GM21737 (cell line): ENCODE results near the gene SPAG9.

Experiments
- ATAC-seq: cut with Tn5 transposase; IDR thresholded peaks from one replicate; pipeline ENCODE4 v1.9.1; 2021; ENCODE audit warnings: mild to moderate bottlenecking, moderate library complexity; ENCODE audit not compliant: unreplicated experiment

Gene SPAG9

DNA sequence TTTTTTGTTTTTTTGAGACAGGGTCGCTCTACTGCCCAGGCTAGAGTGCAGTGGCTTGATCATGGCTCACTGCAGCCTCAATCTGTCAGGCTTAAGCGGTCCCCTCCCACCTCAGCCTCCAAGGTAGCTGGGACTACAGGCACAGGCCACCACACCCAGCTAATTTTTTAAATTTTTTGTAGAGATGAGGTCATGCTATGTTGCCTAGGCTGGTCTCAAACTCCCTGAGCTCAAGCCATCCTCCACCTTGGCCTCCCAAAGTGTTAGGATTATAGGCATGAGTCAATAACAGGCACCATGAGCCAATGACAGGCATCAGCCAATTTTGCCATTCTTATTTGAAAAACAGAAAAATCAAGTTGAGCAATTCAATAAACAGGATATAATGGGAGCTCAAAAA, 125.0 kb downstream of the SPAG9 start:
- no peak for ATAC-seq

- no peak for ATAC-seq
Measured at GRCh38 chr17:50993544-50993943, 127.1 kb downstream of the SPAG9 start.

GRCh38 chr17:50989149-50989548, 131.5 kb downstream of the SPAG9 start:
- ATAC-seq = no peak

DNA sequence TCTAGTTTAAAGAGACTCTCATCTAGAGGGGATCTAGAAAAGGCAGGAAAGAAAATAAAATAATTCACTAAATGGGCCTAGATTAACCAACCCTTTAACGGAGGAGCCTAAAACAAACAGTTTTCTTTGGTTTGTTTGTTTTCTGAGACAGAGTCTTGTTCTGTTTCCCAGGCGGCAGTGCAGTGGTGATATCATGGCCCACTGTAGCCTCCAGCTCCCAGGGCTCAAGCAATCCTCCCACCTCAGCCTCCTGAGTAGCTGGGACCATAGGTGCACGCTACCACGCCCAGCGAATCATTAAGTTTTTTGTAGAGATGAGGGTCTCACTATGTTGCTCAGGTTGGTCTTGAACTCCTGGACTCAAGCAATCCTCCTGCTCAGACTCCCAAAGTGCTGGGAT, 132.2 kb downstream of the SPAG9 start:
- no peak for ATAC-seq

DNA sequence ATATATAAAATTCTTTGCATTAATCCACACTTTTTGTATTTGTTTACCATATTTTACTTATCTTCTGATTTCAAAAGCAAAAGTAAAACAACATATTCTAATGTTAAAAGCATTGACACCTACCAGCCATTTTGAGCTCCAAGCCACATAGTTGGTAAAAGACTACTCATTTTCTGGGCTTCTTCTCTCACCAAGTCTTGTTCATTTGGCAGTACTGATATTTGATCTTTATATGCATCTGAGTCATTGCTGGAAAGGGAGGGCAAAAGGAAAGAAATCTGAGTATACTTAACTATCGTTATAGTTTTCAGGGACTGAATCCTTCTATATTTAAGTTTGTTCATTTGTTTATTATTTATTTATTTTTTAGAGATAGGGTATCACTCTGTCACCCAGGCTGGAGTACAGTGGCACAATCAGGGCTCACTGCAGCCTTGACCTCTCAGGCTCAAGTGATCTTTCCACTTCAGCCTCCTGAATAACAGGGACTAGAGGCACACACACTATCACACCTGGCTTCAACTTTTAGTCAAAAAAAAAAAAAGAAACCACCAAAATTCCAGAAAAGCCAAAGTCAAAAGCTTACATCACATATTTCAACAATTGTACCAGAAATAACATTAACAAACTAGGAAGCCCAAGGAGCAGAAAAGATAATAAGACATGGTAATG, 133.5 kb downstream of the SPAG9 start:
- ATAC-seq = no peak

- ATAC-seq = no peak
Measured at GRCh38 chr17:50981279-50981678, 139.4 kb downstream of the SPAG9 start.

GRCh38 chr17:50979524-50979927, 141.1 kb downstream of the SPAG9 start:
- no peak for ATAC-seq

DNA sequence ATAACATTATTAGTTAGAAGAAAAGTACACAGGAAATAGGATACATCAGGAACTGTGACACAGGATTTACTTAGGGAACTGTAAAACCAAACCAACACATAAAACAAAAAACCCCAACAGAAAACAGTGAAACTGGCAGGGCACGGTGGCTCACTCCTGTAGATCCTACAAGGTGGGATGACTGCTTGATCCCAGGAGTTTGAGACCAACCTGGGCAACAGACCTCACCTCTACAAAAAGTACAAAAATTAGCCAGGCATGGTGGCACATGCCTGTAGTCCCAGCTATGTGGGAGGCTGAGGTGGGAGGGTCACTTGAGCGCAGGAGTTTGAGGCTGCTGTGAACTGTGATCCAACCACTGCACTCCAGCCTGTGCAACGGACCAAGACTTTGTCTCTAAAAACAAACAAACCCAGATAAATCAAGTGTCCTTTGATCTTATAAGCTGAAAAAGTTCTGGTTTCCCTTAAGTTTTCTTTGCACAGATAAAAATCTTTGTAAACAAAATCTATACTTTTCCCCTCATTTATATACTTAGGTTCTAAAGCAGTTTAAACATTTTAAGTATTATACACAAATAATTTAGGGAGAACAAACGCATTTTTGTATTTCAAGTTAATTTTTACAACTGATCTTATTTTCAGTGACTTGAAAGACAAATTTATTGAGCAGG, 143.0 kb downstream of the SPAG9 start:
- ATAC-seq = no peak

GRCh38 chr17:50976951-50977472, 143.7 kb downstream of the SPAG9 start:
- no peak for ATAC-seq

GRCh38 chr17:50973557-50974494, 146.8 kb downstream of the SPAG9 start:
- ATAC-seq = no peak

DNA sequence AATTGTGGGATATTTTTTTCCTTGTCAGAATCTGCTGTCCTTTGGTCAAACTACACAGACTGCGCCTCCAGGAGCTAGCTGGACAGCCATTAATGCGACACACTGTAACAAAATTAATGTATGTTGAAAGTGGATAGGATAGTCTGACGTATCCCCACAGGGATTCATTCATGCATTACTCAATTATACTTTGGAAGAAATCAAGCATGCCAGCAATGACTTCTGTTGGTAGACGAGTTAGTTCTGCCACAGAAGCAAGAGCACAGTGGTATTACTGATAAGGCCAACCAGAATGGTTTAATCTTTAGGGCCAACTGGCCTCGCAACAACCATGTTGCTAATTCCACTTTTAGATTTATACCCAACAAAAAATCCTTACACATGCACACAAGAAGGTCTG, 148.1 kb downstream of the SPAG9 start:
- no peak for ATAC-seq

DNA sequence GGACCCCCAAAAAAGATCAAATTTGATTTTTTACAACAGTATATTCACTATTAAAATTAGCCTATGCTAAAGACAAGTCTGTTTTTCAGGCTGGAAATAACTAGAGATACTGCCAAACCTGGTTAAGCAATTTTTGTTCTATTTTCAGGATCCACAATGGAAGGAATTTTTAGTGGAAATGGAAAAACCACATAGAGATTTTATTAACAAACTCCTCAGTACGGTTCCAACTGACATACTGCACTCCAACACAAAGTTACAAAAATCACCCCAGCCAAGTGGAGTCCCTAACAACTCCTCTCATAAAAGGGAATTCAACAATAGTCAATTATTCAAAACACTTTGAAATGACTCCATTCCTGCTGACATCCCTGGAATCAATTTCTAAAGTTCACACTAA, 152.9 kb downstream of the SPAG9 start:
- ATAC-seq = no peak

DNA sequence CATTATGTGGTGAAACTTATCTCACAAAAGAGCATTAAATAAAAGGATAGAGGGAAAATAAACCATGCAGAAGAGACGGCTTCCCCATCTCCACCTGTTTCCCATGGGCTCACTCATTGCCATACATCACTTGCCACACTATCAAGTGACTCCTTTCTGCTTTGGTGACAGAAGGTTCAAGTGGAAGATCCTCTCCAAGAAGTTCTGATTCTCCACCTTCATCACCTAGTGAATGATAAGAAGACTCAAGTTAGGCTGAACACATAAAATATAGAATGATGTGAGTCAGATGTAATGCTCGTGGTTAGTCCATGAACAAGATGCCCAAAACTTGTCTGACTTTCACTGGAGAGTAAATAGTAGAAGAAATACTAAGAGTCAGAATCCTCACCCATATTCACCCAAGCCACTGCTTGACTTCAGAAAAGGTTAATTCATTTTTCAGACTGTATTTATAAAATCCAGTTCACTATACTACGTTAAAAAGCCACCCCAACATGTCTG, 154.5 kb downstream of the SPAG9 start:
- no peak for ATAC-seq

- ATAC-seq = no peak
Measured at GRCh38 chr17:50963139-50963538, 157.5 kb downstream of the SPAG9 start.

DNA sequence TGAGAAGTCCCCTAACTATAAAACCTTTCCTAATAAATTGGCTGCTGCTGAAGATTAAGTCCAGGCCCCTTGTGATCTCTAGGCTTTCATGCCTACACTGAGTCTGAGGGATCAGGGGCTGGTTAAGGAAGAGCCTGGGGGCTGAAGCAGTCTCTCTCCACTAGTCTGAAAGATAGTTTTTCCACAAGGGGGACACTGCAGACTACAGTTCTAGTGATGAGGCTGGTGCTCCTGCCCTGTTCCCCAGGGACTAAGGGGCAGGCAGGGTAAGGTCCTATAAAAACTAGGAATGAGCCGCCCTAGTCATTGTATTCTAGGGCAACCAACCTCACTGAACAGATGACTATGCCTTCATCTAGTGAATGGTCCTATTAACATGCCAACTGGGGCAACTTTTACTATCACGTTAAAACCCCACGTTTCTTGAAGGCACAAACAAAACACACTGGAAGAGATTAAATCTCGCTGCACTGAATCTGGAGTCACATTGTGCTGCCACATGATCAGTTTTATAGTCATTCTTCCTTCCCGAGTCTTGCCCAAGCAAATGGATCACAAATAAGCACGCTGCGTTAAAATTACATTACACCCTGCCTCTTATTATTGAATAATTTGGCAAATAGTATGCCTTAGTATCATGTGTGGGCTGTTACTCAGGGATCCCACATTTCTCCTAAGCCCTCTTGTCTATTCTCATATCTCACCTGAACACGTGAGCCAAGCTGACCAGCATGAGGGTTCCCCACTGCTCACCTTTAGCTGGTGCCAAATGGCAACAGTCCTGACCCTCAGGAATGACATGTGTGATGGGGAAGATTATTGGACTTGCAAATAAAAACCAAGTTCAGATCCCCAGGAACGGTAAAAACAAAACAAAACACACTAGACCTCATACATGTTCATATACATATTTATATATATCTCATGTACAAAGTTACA, 159.1 kb downstream of the SPAG9 start:
- ATAC-seq = no peak

- no peak for ATAC-seq
Measured at GRCh38 chr17:50959341-50959740, 161.3 kb downstream of the SPAG9 start.

DNA sequence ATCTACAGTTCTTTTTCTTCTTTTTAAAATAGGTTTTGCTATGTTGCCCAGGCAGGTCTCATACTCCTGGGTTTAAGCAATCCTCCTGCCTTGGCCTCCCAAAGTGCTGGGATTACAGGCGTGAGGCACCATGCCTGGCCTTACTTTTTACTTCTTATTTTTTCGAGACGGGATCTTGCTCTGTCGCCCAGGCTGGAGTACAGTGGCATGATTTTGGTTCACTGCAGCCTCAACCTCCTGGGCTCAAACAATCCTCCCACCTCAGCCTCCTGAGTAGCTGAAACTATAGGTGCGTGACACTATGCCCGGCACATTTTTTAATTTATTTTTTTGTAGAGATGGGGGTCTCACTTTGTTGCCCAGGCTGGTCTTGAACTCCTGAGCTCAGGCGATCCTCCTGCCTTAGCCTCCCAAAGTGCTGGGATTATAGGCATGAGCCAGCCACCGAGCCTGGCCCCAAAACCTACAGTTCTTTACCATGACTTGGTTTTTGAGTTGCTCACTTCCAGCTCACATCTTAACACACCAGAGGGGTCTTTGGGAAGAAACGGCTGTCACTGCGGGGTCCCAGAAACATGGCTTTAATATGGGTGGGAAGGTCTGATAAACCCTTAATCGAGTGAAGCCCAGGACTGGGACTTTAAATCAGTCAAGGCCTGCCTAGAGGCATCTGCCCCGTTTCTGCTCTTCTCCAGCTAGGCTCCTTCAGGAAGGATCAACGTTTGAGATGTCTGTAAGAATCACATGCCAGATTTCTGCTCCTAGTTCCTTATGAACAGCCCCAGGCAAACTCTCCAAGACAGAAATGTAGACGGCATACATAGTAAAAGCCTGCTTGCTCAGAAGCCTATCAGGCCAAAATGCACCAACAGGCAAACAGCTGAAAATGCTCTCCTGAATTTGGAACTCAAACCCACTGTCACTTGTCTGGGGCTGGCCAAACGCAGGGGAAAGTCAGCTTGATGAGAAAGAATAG, 162.8 kb downstream of the SPAG9 start:
- ATAC-seq = no peak

DNA sequence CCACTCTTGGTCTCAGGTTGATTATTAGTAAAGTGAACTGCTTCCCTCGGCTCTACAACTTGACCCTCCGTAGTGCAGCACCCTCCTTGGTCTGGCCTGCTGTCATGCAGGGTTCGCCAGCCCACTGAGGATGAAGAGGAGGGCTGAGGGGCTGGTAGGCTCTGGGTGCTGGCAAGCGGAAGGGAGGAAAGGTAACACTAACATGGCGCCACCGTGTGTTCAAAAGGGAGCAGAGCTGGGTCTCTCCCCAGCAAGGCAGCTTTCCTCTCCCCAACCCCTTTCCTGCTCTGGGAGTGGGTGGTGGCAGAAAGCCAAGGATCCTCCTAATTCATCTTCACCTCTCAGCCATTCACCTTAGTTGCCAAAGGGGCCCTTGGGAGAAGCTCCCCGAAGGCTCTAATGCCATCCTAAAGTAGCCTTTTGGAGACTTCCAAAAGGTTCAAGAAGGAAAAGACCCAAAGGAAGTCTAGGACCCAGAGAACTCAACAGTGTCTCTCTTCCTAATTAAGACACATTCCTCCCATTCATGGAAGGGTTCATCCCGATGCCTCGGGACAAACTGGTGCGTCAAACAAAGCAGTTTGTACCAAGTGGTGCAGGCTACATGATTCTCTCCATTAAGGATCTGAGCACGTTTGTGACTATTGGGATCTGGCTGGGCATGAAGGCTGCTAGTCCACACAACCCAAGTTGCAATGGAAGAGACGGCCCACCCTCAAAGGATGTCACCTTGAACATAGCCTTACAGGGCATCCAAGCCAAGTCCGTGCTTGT, 163.7 kb downstream of the SPAG9 start:
- ATAC-seq = no peak
